Measurements from ENCODE around the gene CAPN9.

DNA sequence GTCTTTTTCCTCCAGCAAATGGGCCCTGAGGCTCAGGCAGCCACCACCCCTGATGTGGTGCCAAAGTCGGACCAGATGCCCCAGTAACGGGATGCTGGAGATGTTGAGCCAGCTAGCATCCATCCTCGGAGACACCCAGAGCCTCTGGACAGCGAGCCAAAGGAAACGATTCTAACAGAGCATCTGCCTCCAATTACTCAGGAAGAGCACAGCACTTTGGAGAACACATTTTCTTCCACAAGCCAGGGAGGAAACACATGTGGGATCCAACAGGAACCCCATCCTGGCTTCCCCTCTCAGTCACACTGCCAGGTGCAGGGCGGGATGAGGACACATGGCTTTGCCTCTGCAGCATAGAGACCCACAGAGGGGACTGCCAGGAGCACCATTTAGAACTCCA, 76.2 kb downstream of the CAPN9 start:
- TF ChIP-seq POLR2A (IDR thresholded peaks at IDR 0.05; ENCODE audit: low read depth, low read length) (no peak), POLR2AphosphoS5 (IDR thresholded peaks at IDR 0.05; ENCODE audit: low read depth, low read length) (no peak), TAF1 (IDR thresholded peaks at IDR 0.05; ENCODE audit: borderline replicate concordance, low read depth, low read length) (no peak)

All from GM12892 (cell line).